GM12878 (cell line): Measurements from ENCODE around the gene TRAPPC6A. TPM values are rescaled to one million over a fixed set of nuclear protein-coding genes. Genes with fewer than 3 reads are reported as not detected.

Source experiments
- BMI1 ChIP-seq: fragments of 450-650 bp; IDR thresholded peaks from 2 replicates; pipeline ENCODE4 v1.6.1; 2016; ENCODE audit warnings: mild to moderate bottlenecking, moderate library complexity, borderline replicate concordance
- CHD1 ChIP-seq: IDR thresholded peaks from 2 replicates; pipeline ENCODE4 v1.6.1; 2012; ENCODE audit warnings: low read depth, low read length, improper control_type of control experiment
- DPF2 ChIP-seq: fragments of 450-650 bp; IDR thresholded peaks from 2 replicates; pipeline ENCODE4 v1.6.1; 2017; ENCODE audit warnings: mild to moderate bottlenecking
- EED ChIP-seq: sonication (generic); IDR thresholded peaks from 2 replicates; pipeline ENCODE4 v1.6.1; 2016; ENCODE audit warnings: antibody characterized with exemption, low read depth
- EGR1 ChIP-seq, 2 experiments: IDR thresholded peaks; 1 replicate in 1 of 2; 2 replicates in 1 of 2; pipeline ENCODE4 v1.6.1; 2011 to 2012; ENCODE audit warnings: low read depth in 2 of 2, low read length in 2 of 2, borderline replicate concordance in 1 of 2, mild to moderate bottlenecking in 1 of 2, moderate library complexity in 1 of 2
- FOS ChIP-seq: IDR thresholded peaks from 3 replicates; pipeline ENCODE4 v1.6.1; 2011; ENCODE audit warnings: borderline replicate concordance; ENCODE audit not compliant: insufficient read length; ENCODE audit errors: extremely low read depth
- IRF5 ChIP-seq: fragments of 450-650 bp; IDR thresholded peaks from 2 replicates; pipeline ENCODE4 v1.6.1; 2017; ENCODE audit warnings: borderline replicate concordance
- NFYA ChIP-seq: IDR thresholded peaks from 2 replicates; pipeline ENCODE4 v1.6.1; 2011; ENCODE audit warnings: low read depth, mild to moderate bottlenecking, low read length, improper control_type of control experiment, borderline replicate concordance
- POLR2AphosphoS2 ChIP-seq: IDR thresholded peaks from 2 replicates; pipeline ENCODE4 v1.6.1; 2011; ENCODE audit warnings: low read depth, mild to moderate bottlenecking, low read length, improper control_type of control experiment, moderate library complexity
- POLR2AphosphoS5 ChIP-seq: IDR thresholded peaks from 2 replicates; pipeline ENCODE4 v1.6.1; 2011; ENCODE audit warnings: mild to moderate bottlenecking, low read length, inconsistent platforms
- POU2F2 ChIP-seq: IDR thresholded peaks from 3 replicates; pipeline ENCODE4 v1.6.1; 2011; ENCODE audit warnings: low read depth, mild to moderate bottlenecking, low read length, borderline replicate concordance
- RAD51 ChIP-seq: fragments of 450-650 bp; IDR thresholded peaks from 2 replicates; pipeline ENCODE4 v1.6.1; 2016; ENCODE audit warnings: moderate library complexity, mild to moderate bottlenecking, inconsistent platforms
- RUNX3 ChIP-seq: IDR thresholded peaks from 2 replicates; pipeline ENCODE4 v1.6.1; 2012; ENCODE audit warnings: low read length, inconsistent platforms
- SIN3A ChIP-seq: IDR thresholded peaks from 2 replicates; pipeline ENCODE4 v1.6.1; 2012; ENCODE audit warnings: low read depth, low read length, improper control_type of control experiment
- SREBF2 ChIP-seq: IDR thresholded peaks from 2 replicates; pipeline ENCODE4 v1.6.1; 2012; ENCODE audit warnings: mild to moderate bottlenecking, low read length
- WRNIP1 ChIP-seq: IDR thresholded peaks from 2 replicates; pipeline ENCODE4 v1.6.1; 2011; ENCODE audit warnings: low read depth, low read length, improper control_type of control experiment, borderline replicate concordance
- ZNF207 ChIP-seq: fragments of 450-650 bp; IDR thresholded peaks from 2 replicates; pipeline ENCODE4 v1.6.1; 2014; ENCODE audit warnings: antibody characterized with exemption, mild to moderate bottlenecking, borderline replicate concordance
- ZNF274 ChIP-seq: IDR thresholded peaks from one replicate; pipeline ENCODE4 v1.8.0; 2011; ENCODE audit not compliant: insufficient read length, insufficient read depth
- ZNF384 ChIP-seq: IDR thresholded peaks from 2 replicates; pipeline ENCODE4 v1.6.1; 2012; ENCODE audit warnings: low read depth, mild to moderate bottlenecking, low read length, improper control_type of control experiment, borderline replicate concordance
- polyA plus RNA-seq, 11 experiments: library from polyadenylated mRNA; depleted of rRNA in 4 of 11; unstranded in 6 of 11; stranded (reverse) in 5 of 11; fragments of >200 nt; fragmentation: Nextera tagmentation in 4 of 11; fragmentation: Illumina TruSeq in 1 of 11; extraction: Ambion mirVana in 4 of 11; extraction: Trizol in 1 of 11; gene quantifications; 1 replicate in 1 of 11; 2 replicates in 10 of 11; pipeline versions ENCODE4 v1.2.1 to v1.2.3, GENCODE V29; 2011 to 2016; ENCODE audit warnings: inconsistent platforms in 2 of 11, missing spikeins in 2 of 11, low read depth in 1 of 11
- total RNA-seq, 4 experiments: library from RNA; depleted of rRNA in 3 of 4; stranded (reverse); fragments of >200 nt in 3 of 4; fragmentation: Illumina TruSeq in 1 of 4; extraction: Trizol in 1 of 4; gene quantifications; 2 replicates each; pipeline versions ENCODE4 v1.2.1 to v1.2.3, GENCODE V29; 2013 to 2021
- TF ChIP-seq, protein P1 (sequence below): fragments of 450-650 bp; IDR thresholded peaks from 2 replicates; pipeline ENCODE4 v1.6.1; 2017; ENCODE audit warnings: mild to moderate bottlenecking, moderate library complexity
- TF ChIP-seq, protein P2 (sequence below): fragments of 450-650 bp; conservative IDR thresholded peaks from 2 replicates; pipeline ENCODE4 v1.6.1; 2017; ENCODE audit warnings: mild to moderate bottlenecking, moderate library complexity
- TF ChIP-seq, protein P3 (sequence below): IDR thresholded peaks from 2 replicates; pipeline ENCODE4 v1.6.1; 2011; ENCODE audit warnings: low read depth, low read length, improper control_type of control experiment, borderline replicate concordance
- TF ChIP-seq, protein P4 (sequence below): IDR thresholded peaks from 2 replicates; pipeline ENCODE4 v1.6.1; 2012; ENCODE audit warnings: low read depth, low read length, improper control_type of control experiment

Gene TRAPPC6A
- total and polyA plus RNA-seq, 10 of the 15 experiments (the other 5 are each of a cell fraction or from before 2014, with no cell fraction given): 1.8 to 83.9 (median 35.8) TPM

- no peak for TF ChIP-seq FOS
- TF ChIP-seq IRF5: no peak
- no peak for TF ChIP-seq DPF2
- TF ChIP-seq POLR2AphosphoS2: peak; percentile 48; the same call in 1 of the 2 replicates
- no peak for TF ChIP-seq WRNIP1
- no peak for TF ChIP-seq SREBF2
- TF ChIP-seq NFYA: no peak
- no peak for TF ChIP-seq BMI1
- TF ChIP-seq EGR1 (IDR thresholded peaks at IDR 0.05; ENCODE audit: borderline replicate concordance in 1 of 2, low read depth in 2 of 2, low read length in 2 of 2): no peak
- no peak for TF ChIP-seq ZNF274
- TF ChIP-seq EED: no peak
- TF ChIP-seq CHD1: no peak
- peak; percentile 55; the same call in 1 of the 2 replicates for TF ChIP-seq SIN3A
- TF ChIP-seq POLR2AphosphoS5: no peak; the same call in 1 of the 2 replicates
- TF ChIP-seq, protein P1, sequence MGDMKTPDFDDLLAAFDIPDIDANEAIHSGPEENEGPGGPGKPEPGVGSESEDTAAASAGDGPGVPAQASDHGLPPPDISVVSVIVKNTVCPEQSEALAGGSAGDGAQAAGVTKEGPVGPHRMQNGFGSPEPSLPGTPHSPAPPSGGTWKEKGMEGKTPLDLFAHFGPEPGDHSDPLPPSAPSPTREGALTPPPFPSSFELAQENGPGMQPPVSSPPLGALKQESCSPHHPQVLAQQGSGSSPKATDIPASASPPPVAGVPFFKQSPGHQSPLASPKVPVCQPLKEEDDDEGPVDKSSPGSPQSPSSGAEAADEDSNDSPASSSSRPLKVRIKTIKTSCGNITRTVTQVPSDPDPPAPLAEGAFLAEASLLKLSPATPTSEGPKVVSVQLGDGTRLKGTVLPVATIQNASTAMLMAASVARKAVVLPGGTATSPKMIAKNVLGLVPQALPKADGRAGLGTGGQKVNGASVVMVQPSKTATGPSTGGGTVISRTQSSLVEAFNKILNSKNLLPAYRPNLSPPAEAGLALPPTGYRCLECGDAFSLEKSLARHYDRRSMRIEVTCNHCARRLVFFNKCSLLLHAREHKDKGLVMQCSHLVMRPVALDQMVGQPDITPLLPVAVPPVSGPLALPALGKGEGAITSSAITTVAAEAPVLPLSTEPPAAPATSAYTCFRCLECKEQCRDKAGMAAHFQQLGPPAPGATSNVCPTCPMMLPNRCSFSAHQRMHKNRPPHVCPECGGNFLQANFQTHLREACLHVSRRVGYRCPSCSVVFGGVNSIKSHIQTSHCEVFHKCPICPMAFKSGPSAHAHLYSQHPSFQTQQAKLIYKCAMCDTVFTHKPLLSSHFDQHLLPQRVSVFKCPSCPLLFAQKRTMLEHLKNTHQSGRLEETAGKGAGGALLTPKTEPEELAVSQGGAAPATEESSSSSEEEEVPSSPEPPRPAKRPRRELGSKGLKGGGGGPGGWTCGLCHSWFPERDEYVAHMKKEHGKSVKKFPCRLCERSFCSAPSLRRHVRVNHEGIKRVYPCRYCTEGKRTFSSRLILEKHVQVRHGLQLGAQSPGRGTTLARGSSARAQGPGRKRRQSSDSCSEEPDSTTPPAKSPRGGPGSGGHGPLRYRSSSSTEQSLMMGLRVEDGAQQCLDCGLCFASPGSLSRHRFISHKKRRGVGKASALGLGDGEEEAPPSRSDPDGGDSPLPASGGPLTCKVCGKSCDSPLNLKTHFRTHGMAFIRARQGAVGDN: no peak
- 0 out of 2 replicates have a peak, but pooled peaks have one; percentile 51 for TF ChIP-seq ZNF207
- TF ChIP-seq RUNX3: no peak
- TF ChIP-seq RAD51: no peak
- no peak for TF ChIP-seq POU2F2
- TF ChIP-seq, protein P2, sequence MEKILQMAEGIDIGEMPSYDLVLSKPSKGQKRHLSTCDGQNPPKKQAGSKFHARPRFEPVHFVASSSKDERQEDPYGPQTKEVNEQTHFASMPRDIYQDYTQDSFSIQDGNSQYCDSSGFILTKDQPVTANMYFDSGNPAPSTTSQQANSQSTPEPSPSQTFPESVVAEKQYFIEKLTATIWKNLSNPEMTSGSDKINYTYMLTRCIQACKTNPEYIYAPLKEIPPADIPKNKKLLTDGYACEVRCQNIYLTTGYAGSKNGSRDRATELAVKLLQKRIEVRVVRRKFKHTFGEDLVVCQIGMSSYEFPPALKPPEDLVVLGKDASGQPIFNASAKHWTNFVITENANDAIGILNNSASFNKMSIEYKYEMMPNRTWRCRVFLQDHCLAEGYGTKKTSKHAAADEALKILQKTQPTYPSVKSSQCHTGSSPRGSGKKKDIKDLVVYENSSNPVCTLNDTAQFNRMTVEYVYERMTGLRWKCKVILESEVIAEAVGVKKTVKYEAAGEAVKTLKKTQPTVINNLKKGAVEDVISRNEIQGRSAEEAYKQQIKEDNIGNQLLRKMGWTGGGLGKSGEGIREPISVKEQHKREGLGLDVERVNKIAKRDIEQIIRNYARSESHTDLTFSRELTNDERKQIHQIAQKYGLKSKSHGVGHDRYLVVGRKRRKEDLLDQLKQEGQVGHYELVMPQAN: peak; percentile 92
- TF ChIP-seq, protein P3, sequence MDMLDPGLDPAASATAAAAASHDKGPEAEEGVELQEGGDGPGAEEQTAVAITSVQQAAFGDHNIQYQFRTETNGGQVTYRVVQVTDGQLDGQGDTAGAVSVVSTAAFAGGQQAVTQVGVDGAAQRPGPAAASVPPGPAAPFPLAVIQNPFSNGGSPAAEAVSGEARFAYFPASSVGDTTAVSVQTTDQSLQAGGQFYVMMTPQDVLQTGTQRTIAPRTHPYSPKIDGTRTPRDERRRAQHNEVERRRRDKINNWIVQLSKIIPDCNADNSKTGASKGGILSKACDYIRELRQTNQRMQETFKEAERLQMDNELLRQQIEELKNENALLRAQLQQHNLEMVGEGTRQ: no peak
- TF ChIP-seq, protein P4, sequence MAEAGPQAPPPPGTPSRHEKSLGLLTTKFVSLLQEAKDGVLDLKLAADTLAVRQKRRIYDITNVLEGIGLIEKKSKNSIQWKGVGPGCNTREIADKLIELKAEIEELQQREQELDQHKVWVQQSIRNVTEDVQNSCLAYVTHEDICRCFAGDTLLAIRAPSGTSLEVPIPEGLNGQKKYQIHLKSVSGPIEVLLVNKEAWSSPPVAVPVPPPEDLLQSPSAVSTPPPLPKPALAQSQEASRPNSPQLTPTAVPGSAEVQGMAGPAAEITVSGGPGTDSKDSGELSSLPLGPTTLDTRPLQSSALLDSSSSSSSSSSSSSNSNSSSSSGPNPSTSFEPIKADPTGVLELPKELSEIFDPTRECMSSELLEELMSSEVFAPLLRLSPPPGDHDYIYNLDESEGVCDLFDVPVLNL: no peak
- TF ChIP-seq ZNF384: no peak
Observed at GRCh38 chr19:45177817-45178261, at the start of gene TRAPPC6A (continued).
